Non-pigmented ciliary epithelial cell (primary cell): ENCODE data around the gene HMOX2.

ENCODE experiments used
- DNase-seq: peaks from one replicate; pipeline ENCODE4 v3.0.0-alpha.2; 2010; ENCODE audit warnings: low read depth

The HMOX2 gene, protein sequence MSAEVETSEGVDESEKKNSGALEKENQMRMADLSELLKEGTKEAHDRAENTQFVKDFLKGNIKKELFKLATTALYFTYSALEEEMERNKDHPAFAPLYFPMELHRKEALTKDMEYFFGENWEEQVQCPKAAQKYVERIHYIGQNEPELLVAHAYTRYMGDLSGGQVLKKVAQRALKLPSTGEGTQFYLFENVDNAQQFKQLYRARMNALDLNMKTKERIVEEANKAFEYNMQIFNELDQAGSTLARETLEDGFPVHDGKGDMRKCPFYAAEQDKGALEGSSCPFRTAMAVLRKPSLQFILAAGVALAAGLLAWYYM

DNA sequence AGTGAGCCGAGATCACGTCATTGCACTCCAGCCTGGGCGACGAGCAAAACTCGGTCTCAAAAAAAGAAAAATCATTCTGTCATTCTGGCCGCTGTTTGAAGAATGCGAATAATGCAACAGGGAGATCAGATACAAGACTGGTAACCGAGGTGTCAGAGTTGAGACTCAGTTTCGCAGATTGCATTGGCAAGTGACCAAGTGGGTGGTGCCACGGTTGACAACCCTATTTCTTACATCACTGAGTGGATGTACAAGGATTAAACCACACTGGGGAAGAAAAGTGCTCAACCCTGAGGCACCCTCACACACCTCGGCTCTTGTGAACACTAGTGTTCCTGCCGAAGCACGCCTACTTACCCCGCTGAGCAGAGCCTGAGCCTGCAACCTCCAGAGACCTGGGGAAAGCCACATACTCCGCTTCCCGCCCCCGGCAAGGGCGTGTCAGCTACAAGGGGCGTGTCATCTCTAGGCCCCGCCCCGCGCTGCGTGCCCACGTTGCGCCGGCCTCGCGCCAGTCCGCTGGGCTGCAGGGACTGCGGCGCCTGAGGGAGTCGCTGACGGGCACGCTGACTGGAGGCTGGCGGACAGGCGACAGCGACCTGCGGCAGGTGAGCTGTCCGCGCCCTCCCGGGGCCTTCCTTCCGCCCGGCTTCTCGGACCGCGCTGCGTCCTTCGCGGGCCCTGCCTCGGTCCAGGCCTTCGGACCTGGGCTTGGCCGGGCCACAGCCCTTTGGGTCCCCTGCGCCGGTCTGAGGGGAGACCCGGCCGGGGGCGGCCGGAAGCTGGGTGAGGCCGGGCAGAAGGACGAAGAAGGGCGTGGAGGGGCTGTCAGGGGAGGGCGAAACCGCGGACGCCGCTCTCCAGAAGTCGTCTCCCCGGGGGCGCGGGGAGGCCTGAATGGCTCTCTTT is at the start of gene HMOX2:
TSS of gene HMOX2 (plus strand) at position 519 of the 909 bp plus-strand sequence. CDS start 29,127 bp downstream, outside the sequence.
- no peak for DNase-seq

DNA sequence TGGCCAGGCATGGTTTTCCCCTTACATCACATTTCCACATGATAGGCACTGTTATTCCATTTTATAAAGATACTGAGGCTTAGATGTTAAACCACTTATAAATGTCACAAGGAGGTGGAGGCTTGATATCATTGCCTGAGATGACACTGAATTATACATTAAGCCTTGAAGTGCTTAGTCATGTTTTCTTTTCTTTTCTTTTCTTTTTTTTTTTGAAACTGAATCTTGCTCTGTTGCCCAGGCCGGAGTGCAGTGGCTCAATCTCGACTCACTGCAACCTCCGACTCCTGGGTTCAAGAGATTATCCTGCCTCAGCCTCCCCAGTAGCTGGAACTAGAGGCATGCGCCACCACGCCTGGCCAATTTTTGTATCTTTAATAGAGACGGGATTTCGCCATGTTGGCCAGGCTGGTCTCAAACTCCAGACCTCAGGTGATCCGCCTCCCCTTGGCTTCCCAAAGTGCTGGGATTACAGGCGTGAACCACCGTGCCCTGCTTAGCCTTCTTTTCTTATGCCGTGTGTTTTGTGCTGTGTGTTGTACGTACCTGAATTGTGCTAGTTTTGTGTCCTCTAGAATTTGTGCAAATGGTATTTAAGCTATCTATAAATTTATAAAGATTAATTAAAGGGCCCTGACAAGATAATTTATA is 49.4 kb upstream of the HMOX2 start:
- no peak for DNase-seq

DNA sequence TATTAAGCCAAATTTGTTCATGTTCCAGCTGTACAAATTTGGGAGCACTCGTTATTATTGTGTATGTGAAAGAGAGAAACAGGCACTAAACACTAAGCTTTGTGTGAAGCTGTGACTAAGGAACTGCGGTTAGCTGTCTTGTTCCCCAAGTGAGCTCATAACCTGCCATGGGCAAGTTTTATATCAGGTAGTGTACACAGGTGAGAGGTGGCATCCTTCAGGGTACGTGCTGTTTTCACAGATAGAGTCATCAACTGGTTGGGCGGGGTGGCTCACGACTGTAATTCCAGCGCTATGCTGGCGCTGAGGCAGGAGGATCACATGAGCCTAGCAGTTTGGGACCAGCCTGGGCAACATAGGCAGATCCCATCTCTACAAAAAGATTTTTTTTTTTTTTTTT is 47.7 kb upstream of the HMOX2 start:
- no peak for DNase-seq

DNA sequence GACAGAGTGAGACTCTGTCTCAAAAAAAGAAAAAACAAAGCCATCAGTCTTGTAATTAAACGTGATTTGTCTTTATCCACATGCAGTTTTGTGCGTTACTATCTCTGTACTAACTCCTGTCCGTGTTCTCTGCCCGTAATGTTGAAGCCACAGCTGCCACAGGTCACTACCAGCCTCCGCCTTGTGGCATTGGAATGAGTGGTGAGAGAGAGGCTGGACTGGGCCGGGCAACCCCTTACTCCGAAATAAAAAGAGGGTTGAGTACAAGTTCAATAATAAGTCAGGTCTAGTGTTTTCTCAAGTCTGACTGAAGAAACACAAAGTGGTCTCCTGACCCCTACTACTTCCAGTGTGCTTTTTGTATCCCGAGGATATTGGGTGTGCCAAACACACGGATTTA is 45.2 kb upstream of the HMOX2 start:
- no peak for DNase-seq

DNA sequence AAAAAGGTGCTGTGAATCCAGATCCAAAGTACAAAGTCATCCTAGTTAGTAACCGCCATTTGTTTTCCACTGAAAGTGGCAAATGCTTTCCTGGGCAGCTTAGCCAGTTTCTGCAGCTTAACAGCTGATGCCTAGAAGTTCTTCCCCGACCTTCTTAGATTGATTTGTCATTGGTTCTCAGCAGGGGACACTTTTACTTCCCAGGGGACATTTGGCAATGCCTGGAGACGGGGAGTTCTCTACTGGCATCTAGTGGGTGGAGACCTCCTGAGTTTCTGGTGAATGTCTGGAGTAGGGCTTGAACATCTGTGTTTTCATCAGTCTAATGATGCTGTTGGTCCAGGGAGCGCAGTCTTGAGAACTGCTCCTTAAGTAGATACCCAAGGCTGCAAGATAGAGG is 43.0 kb upstream of the HMOX2 start:
- DNase-seq = no peak

DNA sequence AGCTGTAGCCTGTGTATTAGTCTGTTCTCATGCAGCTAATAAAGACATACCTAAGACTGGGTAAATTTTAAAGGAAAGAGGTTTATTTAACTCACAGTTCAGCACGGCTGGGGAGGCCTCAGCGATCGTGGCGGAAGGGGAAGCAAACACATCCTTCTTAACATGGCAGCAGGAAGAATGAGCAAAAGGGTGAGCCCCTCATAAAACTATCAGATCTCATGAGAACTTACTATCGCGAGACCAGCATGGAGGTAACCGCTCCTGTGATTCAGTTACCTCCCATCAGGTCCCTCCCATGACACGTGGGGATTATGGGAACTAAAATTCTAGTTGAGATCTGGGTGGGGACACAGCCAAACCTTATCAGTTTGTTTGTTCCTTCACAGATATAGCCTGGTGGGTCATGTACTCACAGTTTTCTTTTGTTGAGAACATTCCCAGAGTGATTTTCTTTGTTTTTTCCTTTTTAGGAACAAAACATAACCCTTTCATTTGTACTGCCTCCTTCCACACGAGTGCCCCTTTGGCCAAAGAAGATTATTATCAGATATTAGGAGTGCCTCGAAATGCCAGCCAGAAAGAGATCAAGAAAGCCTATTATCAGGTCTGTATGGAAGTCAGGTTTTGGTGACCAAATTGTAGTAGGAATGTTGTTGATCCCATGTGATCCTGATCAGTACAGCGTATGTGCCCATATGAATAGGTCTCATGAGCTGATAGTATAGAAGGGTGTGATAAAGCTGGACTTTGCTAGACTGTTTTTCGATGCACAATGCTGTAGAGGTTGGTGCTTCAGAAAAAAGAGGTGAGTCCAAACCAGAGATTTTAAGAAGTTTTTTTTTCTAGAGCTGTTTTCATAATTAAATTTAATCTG is 42.0 kb upstream of the HMOX2 start:
- DNase-seq = no peak

DNA sequence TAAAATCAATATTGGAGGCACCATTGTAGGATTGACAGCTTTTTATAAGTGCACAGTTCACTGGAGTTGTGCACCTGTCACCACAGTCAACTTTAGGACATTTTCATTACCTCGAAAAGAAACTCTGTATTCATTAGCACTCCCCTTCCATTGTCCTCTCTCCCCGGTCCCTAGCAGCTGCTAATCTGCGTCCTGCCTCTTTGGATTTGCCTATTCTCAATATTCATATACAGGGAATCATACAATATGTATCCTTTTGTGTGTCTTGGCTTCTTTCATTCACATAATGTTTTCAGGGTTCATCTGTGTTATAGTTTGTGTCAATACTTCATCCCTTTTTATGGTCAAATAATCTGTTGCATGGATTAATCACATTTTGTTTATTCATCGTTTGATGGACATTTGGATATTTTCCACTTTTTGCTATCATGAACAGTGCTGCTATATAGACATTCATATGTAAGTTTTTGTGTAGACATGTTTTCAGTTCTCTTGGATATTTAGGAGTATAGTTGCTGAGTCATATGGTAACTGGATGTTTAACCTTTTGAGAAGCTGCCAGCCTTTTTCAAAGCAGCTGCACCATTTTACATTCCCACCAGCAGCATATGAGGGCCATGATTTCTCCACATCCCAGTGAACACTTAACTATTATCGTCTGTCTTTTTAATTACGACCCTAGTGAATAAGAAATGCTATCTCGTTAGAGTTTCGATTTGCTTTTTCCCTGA is 40.7 kb upstream of the HMOX2 start:
- DNase-seq = no peak

DNA sequence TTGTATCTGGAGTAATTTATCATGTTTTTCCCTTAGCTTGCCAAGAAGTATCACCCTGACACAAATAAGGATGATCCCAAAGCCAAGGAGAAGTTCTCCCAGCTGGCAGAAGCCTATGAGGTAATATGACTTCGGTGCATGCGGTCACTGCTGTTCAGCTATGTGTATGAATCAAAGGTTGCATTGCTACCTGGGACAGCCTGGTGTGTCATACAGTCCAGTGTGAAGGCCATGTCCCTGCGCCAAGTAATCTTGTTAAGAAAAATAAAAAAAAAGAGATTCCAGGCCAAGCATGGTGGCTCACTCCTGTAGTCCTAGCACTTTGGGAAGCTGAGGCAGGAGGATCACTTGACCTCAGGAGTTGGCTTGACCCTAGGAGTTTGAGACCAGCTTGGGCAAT is 38.8 kb upstream of the HMOX2 start:
- no peak for DNase-seq

DNA sequence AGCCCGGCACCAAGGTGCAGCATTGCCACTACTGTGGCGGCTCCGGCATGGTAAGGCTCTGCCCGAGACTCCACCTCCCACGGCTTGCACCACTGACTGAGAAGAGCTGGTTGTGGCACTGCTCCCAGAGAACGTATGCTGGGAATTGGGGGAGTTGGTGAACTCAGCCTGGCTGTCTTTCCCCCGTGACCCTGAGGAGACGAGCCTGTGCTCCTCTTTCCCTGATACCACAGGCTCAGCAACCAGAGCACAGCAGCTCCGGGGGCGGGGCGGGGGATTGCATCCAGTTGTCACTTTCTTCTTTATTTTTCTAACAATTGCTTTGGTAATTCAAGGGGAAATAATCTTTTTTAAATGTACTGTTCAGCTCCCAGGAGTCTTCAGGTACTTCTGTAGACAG is 33.8 kb upstream of the HMOX2 start:
- DNase-seq = no peak

DNA sequence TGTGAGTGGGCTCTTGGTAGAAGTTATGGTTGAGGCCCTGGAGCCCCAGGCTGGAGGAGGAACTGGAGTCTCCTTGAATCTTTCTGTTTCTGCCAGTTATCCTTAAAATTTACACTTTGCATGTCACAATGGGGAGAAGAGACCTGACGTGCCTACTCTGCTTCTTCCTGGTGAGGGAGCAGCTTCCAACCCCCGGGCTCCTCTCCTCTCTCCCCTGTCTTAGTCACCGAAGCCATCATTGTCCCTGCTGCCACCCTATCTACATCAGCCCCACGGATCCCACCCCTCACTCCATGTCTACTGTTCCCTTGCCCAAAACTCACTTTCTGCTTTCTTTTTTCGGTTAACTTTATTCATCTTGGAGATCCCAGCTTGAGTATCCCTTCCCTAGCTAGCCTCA is 32.9 kb upstream of the HMOX2 start:
- DNase-seq = no peak

DNA sequence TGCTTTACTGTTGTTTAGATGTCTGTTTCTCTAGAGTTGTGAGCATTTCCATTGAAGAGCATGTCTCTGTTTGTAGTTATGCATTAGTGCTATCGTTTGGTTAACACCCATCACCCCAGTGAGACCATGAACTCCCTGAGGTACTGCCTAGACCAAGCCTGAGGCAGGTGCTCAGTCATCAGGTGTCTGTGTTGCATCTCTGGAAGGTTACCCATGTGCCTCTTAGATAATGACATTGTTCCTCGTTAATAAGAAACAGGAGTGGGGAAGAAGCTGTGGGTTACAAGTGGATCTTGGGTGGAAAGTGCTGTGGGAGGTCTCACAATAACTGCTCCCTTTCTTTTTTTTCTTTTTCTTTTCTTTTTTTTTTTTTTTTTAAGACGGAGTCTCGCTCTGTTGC is 32.2 kb upstream of the HMOX2 start:
- DNase-seq = no peak

DNA sequence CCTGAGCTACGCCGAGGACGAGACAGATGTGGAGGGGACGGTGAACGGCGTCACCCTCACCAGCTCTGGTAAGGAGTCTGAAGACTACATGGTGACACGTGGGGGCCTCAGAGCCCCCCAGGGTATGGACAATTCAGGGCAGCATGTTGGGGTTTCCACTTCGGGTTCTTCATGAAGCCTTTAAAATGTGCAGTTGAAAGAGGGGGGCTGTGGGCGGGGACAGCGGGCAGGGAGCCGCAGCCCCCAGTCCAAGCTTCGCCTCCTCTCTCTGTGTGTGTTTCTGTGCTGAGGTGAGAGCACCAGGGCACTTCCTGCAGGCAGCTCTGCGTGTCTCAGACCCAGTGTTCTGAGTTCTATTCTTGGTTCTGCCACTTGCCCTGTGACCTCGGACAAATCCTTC is 25.8 kb upstream of the HMOX2 start:
- DNase-seq = no peak

DNA sequence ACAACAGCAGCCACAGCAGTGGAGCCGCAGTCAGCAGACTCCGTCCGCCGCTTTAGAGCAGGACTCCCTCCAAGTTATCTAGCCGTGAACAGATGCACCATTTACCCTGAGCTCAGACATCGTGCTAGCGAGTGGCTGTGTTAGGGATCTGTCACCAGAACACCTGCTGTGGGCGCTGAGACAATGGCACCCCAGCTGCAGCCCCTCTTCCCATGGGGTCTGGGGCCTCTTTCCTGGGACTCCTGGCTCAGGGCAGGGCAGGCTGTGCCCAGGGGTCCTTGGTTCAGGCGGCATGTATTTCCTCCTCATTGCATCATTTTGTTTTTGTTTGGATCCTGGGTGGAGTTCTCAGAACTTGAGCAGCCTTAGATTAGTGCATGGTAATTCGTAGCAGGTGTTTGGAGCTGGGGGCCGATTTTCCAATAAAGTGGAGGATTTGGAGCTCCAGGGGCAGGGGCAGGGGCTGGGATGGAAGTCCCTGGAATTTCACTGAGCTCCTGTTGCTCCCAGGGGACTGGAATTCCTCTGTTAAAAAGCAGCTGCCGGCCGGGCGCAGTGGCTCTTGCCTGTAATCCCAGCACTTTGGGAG is 25.2 kb upstream of the HMOX2 start:
- DNase-seq = no peak

DNA sequence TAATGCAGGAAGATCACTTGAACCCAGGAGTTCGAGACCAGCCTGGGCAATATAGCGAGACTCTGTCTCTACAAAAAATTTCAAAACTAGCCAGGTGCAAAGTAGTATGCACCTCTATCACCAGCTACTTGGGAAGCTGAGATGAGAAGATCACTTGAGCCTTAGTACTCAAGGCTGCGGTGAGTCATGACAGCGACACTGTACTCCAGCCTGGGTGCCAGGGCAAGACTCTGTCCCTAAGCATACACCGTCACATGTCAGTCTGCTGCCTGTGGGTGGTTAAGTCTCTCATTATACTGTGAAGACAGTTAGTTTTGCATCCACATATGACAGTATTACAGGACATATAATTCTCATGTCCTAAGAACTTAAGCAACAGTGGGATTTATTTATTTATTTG is 23.5 kb upstream of the HMOX2 start:
- DNase-seq = no peak

DNA sequence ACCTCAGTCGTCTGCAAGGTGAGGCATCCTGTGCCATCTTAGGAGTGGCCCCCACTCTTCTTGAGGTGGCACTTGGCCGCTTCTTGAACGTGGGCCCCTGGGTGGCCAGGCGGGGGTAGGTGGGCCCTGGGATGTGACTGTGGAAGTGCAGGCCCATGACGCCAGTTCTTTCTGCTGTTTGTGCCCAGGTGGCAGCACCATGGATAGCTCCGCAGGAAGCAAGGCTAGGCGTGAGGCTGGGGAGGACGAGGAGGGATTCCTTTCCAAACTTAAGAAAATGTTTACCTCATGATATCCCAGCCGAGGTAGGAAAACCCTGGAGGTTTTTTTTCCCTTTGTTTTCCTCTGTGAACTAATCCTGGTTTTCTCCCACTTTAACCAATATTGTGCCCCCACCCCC is 21.6 kb upstream of the HMOX2 start:
- no peak for DNase-seq

DNA sequence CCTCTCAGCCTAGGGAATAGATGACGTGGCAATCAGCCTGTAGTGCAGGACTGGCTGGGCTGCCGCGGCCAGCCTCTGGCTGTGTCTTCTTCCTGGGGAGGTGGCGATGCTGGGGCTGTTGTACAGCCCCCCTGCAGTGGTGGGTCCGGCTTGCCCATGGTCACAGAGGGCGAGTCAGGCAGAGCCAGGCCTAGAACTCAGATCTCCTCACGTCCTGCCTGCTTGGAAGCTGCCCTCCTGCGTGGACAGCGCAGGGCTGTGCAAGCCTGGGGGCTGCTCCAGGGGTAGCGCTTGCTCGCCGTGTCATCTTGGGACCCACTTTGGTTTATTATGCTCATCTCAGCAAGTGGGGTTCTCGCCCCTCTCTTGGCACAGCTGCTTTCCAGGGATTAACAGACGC is 21.1 kb upstream of the HMOX2 start:
- DNase-seq = no peak

DNA sequence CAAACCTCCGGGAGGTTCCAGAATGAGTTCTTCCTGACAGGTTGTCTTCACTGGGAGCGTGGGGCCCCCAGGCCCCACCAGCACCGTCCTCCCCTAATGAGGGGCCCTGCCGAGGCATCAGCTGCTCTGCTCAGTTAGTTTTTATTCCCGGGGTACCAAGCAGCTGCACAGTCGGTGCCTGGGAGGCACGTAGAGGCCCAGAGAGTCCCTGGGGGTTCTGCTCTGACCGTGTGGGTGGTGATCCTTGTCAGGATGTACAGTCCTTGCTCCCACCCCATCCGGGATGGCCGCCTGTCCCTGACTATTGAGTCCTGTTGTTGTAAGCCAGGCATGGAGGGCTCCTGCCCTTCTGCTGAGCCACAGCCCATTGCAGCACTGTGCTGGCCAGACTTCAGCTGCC is 20.2 kb upstream of the HMOX2 start:
- DNase-seq = no peak

DNA sequence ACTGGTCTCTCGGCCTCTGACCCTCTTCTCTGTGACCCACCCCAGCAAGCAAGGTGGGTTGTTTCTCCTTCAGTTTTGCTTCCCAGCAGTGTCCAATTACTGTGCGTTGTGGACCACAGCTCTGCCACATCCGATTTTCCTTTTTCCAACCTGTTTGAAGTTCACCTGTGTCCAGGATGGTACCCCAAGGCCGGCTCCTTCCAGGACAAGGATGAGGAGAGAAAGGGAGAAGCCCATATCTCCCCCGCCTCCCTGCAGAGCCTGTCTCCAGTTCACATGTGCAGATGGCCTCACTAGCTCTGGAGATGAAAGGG is 15.3 kb upstream of the HMOX2 start:
- DNase-seq = no peak

DNA sequence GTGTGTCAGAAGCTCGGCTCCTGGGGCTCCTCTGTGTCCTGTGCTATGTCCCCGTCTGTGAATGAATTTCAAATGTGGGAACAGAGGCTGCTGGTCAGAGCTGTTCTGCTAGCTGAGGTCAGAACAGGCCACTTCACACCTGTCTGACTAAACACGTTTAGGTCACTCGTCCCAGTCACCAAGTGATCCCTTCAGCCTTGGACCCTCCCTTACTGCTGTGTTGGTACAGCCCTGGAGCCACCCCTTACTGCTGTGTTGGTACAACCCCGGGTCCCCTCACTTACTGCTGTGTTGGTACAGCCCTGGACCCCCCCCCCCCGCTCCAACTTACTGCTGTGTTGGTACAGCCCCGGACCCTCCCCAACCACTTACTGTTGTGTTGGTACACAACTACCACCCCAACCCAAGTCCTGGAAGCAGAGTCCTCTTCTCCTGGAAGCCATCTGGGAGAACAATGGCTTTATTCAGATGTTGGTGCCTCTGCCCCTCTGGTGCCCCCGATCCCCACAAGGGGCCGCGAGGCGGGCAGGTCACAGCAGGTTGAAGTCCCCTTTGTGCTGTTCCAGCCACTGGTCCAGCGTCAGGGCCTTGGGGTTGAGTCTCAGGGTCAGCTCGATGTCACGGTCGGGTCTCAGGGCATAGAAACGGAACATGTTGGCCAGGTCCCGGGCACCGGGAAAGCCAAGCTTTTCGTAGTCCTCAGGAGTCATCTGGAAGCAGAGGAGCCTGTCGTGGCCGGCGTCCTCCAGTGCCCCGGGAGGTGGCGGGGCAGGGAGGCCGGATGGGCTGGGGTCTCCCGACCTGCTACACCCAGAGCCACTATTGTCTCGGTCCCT is 14.7 kb upstream of the HMOX2 start:
- DNase-seq = no peak

DNA sequence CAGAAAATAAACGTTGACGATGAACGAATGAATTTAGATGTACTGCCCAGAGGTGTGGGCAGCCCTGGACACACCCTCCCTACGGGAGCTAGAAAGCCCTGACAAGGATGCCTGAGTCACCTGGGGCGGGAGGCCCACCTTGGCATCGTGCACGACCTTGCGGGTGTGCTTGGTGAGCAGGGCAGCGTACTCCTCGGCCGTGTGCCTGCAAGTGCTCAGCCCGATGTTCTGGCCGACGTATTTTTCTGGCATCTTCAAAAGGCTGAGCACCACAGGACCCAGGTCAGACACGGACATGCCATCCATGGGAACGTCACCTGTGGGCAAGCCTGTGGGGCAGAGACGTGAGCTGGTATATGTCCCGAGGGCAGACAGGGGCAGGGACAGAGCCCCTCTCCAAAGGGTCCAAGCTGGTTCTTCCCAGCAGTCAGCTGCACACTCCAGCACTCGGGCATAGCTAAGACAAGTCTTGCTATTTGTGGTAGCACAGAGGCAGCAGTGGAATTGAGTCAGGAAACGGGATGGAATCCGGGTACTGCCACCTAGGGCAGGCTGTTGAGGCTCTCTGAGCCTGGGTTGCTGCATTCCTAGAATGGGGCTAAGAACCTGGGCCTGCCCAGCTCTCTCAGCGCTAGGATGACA is 12.6 kb upstream of the HMOX2 start:
- DNase-seq = no peak
